Suprapubic skin (tissue), 4 donors: ENCODE measurements around the gene WNT2B.

Source experiments
- POLR2A ChIP-seq, 2 donors: fragments of 450-650 bp; IDR thresholded peaks; one replicate each; pipeline ENCODE4 v1.6.1; 2017; ENCODE audit warnings: antibody characterized with exemption in 2 of 2, mild to moderate bottlenecking in 2 of 2, moderate library complexity in 2 of 2
- POLR2AphosphoS5 ChIP-seq, 3 donors: sonication (generic); formaldehyde crosslinking; IDR thresholded peaks; one replicate each; pipeline ENCODE4 v1.6.1; 2017; ENCODE audit warnings: antibody characterized with exemption in 3 of 3
- TF ChIP-seq, protein P1 (sequence below), 2 donors: fragments of 200-600 bp in 1 of 2; fragments of 450-650 bp in 1 of 2; sonication (generic) in 1 of 2; IDR thresholded peaks; one replicate each; pipeline ENCODE4 v1.5.1; 2016 to 2019; ENCODE audit warnings: antibody characterized with exemption in 2 of 2, mild to moderate bottlenecking in 1 of 2, moderate library complexity in 1 of 2

DNA sequence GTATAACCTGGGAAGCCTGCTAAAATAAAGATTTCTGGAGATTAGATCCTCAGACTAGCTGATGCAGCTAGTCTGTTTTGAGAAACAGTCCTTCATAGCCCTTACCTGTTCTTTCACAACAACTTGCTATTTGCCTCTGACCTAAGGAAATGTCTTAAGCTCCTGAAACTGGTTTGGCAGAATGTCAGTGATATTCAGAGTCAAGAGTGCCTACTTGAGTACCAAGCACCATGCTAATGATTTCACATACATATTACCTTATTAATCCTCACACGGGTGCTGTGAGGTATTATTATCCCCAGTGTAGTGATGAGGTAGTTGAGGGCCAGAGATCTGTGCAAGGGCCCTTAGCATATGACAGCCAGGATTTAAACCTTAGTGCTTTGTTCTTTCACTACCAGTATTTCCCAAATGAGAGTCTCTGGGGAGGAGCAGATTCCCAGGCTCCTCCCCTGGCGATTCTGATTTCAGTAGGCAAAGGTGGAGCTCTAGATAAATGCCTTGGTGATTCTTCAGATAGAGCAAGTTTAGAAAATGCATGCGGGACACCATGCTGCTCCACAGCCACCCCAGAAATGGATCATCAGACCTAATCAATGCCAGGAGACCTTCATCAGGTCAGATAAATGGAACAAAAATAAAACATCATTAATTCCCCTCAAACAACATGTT, 47.4 kb upstream of the WNT2B start:
- TF ChIP-seq POLR2AphosphoS5 (IDR thresholded peaks at IDR 0.05) (no peak), POLR2A (IDR thresholded peaks at IDR 0.05) (no peak)
- TF ChIP-seq, protein P1, sequence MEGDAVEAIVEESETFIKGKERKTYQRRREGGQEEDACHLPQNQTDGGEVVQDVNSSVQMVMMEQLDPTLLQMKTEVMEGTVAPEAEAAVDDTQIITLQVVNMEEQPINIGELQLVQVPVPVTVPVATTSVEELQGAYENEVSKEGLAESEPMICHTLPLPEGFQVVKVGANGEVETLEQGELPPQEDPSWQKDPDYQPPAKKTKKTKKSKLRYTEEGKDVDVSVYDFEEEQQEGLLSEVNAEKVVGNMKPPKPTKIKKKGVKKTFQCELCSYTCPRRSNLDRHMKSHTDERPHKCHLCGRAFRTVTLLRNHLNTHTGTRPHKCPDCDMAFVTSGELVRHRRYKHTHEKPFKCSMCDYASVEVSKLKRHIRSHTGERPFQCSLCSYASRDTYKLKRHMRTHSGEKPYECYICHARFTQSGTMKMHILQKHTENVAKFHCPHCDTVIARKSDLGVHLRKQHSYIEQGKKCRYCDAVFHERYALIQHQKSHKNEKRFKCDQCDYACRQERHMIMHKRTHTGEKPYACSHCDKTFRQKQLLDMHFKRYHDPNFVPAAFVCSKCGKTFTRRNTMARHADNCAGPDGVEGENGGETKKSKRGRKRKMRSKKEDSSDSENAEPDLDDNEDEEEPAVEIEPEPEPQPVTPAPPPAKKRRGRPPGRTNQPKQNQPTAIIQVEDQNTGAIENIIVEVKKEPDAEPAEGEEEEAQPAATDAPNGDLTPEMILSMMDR (IDR thresholded peaks at IDR 0.05): no peak
